HG03432 (cell line): ENCODE measurements around the gene PRKCE.

Source experiments
- ATAC-seq: cut with Tn5 transposase; IDR thresholded peaks from one replicate; pipeline ENCODE4 v1.9.1; 2021; ENCODE audit warnings: mild to moderate bottlenecking, moderate library complexity; ENCODE audit not compliant: unreplicated experiment

PRKCE gene

DNA sequence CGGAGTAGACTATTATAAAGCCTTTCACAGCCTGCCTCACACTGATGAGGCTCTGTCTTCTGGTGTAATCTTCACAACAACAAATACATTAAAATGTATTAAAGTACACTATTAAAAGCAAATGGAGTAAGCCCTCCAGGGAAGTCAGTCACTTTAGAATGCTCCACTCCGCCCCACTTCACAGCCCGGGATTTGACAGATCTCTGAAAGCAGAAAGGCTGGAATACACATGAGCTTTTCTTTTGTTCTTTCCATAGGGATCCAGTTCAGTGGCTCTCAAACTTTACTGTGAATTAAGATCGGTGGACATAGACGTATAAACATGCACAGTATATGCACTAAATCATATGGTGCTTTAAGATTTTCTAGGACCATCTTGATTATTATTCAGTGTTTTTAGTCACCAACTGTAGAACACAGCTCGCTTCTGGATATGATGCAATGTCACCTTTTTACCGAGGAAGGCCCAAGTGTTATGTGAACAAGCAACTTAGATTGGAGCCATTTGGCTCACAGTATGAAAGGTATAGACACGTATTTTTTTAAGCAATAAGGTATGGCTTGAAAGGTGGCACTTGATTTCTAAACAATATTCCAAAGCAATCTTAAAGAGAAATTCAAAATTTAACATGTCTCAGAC, 151.1 kb downstream of the PRKCE start:
- no peak for ATAC-seq

DNA sequence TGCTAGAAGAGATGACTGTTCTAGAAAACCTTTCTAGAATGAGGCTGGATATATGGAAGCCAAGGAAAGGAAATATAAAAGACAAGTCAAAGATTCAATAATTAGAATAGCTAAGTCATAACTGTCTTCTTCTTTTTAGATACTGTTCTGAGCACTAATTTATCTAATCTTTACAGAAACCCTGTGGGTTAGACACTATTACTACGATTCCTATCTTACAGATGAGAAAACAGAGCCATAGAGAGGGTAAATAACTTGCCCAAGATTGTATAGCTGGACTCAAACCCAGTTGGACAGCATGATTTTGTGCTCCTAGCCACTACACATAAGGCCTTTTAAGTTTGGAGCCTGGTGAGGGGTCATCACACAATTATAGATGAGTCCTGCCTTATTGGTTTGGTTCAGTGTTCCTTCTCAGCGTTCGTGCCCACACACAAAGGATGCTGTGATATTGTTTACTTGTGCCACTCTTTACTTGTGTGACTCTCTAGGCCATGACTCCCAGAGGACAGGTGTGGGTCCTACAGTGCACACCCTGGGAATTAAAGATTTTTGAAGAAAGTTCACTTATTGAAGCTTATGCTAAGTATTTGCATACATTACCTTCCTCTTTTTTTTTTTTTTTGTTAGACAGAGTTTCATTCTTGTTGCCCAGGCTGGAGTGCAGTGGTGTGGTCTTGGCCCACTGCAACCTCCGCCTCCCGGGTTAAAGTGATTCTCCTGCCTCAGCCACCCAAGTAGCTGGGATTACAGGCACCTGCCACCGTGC, 153.7 kb downstream of the PRKCE start:
- ATAC-seq, result no peak

DNA sequence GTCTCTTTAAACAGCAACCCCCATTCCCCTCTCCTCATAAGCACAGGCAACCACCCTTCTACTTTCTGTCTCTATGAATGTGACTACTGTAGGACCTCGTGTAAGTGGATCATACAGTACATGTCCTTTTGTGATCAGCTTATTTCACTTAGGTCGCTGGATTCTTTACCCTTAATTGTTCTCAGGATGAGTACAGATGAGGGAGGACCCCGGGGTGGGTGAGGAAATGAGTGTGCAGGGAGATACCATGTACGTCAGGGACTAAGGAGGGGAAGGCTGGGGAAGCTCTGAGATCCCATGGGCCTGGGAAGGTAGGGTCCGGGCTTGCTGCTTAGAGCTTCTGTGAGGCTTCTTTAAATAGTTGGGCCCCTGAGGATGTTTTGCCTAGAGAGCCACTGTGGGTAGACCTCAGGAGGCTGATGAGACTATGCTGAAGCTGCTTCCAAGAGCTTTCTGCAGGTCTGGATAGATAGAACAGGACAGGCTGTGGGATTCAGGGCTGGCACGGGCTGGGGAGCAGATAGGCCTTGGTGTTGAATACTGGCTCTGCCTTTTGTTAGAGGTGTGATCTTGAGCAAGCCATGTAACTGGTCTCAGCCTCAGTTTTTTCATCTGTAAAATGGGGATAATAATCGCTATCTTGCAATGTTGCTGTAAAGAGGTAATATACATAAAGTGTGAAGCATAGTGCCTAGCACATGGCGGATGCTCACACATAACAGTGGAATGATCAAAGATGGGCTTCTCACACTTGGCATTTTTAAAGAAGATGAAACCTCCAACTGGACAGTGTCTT, 155.3 kb downstream of the PRKCE start:
- peak; percentile 67 for ATAC-seq

DNA sequence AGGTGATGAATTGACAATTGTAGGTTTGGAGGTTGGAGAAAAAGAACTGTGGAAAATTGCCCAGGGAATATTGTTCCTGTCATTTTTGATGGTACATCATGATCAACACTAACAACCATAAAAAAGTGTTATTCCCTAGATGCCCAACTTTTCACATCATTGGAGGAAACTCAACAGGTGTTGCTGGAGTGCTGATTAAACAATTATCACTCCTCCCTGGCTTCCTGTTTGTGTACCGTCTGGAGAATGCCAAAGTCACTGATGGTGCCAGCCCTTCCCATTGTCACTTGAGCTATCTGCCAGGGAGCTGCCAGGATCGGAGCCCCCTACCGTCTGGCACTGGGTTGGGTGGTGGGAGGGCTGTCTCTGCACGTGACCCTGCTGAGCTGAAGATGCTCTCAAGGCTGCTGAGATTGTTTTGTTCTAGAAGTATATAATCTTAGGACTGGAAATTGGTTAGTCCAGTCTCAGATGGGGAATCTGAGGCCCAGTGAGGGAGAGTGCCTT, 156.9 kb downstream of the PRKCE start:
- no peak for ATAC-seq

DNA sequence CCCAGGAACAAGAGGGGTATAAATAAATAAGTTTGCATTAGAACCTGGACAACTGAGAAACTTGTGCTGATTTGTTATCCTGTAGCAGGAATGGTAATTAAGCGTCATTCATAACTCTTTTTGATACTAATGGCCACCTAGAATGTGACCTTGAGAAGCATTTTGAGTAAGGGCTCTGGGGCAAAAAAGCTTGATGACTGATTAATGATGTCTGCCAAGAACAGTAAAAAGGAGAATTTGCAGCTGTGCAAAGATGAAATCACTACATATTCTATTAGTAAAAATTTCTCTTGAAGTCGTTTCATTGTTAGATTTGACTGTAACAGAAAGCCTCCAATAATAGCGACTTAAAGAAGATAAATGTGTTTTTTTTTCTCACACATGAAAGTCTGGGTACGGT, 157.7 kb downstream of the PRKCE start:
- ATAC-seq, result no peak

DNA sequence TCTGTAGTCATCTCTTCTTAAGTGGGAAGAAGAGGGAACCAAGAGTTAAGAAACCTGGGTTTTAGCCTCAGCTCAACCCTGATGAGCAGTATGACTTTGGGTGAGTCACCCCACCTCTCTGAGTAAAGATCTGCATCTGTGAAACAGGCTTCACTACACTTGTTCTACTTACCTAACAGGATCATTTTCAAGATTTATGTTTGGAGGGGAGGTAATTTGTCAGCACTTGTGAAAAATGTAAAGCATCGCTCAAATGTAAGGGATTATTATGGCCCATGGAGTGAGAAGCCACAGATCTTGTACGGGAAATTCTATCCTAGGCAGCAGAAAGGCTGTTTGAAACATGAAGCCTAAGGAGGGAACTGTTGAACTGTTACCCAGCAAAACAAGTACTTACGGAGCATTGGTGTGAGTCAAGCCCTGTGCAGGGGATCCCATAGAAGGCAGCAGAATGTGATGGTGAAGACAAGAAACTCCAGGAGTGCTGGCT, 160.6 kb downstream of the PRKCE start:
- ATAC-seq, result no peak

DNA sequence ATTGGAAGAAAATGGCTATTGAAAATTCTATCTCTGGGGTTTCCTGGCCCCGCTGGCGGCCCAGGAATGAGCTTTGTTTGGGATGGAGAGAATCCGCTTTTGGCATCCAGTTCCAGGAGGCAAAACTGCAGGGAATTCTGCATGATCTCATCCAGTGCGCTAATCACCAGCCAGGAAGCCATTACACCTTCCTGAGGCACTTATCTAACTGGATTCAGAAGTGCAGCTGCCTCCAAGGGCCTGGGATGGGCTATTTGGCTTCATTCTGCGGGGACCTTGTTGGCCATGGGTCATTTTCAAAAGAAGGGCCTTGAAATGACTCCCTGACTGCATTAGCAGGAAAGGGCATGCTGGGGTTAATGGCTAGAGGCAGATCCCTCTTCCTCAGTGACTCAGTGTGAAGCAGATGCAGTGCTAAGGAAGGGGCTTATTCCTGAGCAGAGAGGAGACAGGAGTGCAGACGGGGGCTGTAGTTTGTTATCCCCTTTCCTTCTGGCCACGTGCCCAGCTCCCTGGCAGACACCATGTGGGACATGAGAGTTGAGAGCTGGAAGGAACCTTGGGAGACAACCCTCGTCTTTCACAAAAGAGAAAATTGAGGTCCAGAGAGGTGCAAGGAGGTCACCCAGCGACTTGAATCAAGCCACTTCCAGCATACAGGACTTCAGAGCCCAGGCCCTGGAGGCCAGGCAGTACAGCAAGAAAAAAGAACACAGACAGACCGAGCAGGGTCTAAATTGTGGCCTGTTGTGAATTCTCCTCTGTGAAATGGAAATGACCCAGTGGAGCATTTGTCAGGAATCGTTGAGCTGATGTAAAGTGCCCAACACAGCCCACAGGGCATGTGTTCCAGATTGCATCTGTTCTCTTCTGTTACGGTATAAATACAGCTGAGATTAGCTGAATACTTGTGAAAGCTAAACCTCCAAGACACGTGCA, 161.8 kb downstream of the PRKCE start:
- ATAC-seq, result no peak

DNA sequence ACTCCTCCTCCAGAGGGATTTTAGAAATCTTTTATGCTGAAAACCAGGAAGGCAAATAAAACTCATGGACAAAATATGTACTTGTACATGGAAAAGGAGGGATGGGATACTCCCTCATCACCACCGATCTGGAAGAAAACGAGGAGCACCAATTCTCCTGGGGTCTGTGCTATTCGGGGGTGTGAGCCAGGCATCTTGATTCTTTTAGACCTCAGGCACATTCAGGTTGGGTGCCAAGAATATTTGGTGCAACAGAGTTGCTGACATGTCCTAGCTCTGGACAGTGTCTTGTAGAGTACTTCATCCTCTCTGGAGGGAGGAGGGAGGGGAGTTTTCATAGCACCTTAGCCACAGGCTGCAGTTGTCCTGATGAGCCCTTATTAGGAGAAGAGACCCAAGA, 163.0 kb downstream of the PRKCE start:
- ATAC-seq, result no peak

DNA sequence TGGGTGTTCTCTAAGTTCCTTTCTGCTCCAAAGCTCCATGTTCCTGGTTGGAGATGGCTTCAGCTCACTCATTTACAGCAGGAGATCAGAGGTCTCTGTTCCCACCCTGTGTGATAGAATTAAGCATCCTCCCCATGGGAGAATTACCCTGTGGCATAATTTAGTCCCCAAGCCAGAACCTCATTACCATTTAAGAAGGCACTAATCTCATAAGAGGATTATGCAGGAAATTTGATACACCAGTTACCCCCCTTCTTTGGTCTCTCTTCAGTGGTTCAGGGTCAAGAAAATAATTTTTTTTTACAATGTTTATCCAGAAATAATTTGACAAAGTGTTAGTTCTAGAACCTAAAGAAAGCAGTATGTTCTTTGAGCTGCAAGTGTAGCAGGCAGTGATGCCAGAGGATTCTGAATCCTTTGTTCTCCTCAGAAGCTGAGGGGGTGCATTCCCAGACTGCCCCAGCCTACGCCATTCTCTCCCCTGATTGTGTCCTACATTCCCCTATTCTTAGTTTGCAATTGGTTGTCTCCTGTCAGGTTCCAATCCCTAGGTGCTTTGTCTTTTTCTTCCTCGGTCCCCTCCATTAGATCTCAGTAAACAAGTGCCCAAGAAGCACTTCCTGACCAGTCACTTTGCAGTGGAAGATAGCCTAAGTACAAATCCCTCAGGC, 163.6 kb downstream of the PRKCE start:
- no peak for ATAC-seq

DNA sequence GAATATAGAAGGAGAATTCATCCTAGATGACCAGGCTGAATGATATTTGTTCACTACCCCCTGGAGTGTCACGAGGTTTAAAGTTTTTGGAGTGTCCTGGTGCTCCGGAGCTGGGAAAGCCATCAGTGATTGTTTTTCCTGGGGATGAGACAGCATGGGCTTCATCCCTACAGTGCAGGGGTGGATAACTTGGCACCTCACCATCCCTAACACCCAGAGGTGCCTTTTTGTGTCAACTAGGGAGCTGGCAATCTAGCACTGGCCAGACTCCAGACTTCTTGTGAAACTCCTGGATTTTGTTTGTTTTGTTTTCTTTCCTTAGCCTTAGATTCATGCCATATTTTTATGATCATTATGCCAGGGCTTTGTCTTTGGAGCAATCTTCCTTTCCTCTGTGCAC, 164.8 kb downstream of the PRKCE start:
- ATAC-seq, result no peak

DNA sequence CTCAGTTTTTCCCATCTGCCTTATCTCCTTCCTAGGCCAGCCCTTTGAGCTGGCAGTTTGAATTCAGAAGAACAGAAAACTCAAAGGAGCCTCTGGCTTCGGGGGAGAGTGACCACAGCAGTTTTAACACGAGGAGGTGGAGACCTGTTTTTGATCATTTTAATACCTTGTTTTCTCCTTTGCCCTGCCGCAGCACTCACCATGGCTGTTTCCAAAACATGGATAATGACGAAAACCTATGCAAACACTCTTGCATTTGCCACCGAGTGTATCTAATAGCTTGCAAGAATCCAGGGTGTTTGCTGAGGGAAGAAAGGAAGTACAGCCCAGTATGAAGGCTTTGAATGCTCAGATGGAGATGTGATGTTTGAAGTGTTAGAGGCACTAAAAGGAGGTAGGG, 167.1 kb downstream of the PRKCE start:
- ATAC-seq, result no peak

DNA sequence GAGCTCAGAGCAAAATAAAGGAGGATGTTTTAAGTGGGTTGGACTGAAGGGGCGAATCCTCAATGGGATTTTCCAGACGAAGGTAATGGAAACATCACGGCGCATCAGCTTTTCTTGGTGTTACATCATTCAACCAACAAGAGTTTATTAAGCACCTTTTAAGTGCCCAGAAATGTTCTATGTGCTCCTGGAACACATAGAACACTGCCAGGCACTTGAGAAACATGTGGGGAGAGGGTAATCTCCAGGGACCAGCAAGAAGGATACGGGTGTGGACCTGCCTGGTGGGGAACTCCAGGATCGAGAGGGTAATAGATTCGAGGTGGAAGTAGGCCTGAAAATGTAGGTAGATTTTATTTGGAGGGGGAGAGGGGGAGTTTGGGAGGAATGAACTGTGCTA, 168.6 kb downstream of the PRKCE start:
- ATAC-seq, result no peak

DNA sequence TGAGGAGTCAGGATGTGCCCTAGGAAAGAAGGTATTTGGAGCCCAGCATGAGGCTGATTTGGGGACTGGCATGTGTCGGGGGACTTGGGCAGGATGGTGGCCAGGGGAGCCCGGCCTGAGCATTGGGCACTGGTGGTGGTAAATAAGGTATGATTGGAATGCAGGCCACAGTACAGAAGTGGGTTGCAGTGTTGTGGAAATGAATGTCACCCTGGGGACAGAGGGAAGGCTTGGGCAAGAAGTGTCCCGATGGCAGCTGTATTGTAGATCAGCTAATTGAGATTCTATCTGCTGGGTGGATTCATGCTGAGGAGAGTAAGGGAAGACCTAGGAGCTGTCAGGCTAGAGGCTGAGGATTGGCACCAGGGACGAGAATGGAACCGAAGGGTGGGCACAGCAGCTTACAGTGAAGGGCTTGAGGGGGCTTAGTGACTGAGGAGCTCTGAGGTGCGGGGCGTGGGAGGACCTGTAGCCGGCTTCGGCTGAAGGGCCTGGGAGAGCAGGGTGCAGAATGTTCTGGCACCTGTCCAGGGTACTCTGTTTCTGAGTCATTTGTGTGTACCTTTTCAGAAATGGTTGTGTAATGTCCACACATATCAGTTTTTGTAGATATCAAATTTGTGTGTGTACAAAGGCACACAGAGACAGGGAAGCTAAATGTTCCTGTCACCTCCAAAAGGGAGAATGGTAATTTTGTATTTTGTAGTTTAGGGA, 170.2 kb downstream of the PRKCE start:
- no peak for ATAC-seq

DNA sequence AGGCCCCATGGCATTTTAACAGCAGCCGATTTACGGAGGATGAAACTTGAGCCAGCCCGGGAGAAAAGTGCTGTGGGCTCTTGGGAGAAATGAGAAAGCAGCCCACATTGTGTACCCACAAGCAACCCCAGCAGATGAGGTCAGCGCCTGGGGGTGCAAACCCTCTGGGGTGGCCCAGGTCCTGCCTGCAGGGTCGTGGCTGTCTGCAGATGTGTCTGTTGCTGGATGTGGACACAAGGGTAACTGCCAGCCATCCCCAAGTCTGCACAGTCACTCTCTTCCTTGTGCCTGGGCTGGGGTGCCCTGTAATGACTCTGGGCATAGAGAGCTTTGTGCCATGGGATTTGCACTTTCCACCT, 170.8 kb downstream of the PRKCE start:
- ATAC-seq, result no peak

DNA sequence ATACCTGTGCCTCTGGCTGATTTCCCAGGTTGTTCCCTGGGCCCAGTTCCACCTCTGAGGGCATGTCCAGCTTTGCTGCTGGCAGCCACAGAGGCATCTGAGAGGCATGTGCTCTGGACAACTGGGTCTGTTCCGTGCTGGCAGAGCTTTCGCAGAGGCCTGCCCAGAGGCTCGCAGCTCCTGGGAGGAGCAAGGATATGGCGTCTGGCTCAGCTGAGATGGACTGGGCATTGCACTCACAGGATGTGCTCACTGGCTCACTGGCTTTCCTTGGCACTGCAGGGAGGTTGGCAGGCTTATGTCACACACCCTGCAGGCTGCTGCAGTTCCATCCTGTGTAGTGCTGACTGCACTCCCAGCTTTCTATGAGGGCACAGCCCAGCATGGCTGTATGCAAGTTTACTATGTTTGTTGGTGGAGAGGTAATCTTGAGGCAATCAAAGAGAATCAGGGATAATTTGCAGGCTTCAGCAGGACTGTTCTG, 172.3 kb downstream of the PRKCE start:
- no peak for ATAC-seq

DNA sequence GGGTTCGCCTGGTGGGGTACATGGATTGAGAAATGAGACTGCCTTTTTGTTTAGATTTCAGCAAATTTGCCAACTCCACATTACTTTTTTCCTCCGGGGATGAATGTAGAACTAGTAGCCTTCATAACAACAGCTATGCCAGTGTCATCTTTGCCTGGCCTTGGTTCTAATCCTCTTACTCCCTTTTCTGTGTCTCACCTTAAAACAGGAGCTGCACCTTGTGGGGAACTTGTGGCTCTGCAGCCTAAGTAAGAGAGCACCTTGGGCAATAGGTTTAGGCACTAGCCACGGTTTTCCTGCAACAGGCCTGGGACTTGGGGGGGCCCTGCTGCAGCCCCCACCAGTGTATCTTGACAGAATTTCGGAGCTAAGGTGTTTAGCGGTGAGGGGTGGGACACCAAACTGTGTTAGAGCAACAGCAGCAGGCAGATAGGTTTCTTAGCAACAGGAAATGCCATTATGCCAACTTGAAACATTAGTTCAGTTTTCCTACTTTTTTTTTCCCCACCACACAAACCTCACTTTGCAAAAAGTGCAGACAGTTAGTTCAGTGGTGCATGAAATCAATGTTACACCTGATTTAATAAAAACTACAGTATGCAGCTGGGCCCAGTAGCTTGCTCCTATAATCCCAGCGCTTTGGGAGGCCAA, 173.7 kb downstream of the PRKCE start:
- no peak for ATAC-seq

DNA sequence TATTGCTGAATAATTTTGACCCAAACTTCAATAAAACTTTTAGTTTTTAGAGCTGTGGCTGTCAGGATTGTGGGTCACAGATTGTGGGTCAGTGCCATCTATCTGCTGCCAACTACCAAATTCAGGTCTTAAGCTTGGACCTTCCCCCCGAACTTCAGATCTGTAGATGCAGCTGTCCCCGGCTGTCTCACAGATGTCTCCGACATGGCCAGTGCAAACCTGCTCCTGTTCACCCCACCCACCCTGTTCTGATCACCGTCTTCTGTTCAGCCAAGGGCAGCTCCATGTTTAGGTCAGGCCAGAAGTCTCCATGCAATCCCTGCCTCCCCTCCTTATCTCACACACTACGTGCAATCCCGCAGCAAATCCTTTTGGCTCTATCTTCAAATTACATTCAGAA, 175.0 kb downstream of the PRKCE start:
- no peak for ATAC-seq

DNA sequence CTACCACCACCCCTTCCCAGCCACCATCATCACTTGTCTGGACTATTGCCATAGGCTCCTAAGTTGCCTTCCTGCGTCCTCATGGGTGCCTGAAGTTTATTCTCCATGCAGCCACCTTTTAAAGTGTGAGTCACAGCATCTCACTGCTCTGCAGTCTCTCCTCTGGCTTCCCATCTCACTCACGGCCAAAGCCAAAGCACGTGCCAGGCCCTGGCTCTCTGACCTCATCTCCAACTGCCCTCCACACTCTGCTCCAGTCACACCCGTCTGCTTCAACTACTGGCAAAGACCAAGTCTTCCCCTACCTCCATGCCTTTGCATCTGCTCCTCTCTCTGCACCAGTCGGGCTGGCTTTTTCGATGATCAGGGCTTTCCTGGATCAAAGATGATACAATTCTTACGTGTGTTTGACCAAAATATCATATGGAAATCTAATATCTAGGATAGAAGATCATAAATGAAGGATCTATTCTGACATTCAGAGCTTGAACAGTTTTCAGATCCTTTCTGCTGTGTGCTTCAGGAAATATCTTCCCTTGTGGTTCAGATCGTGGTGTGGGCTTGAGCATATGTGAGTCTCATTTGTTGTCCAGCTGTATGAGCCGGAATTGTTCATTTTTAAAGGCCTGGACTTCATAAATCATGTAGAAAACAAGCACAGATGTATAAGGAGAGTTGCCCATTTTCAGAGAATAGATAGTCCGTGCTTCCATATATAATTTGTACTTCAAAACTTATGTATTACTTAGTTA, 175.6 kb downstream of the PRKCE start:
- no peak for ATAC-seq
